ENCODE results near the gene ZNF710.

ZNF710 gene

GRCh38 chr15:90115783-90116182 lies 114.7 kb downstream of the ZNF710 start:
- TF ChIP-seq REST (IDR thresholded peaks at IDR 0.05; ENCODE audit: low read depth) (no peak), FOXM1 (IDR thresholded peaks at IDR 0.05; ENCODE audit: borderline replicate concordance, low read depth) (no peak), TAF1 (IDR thresholded peaks at IDR 0.05; ENCODE audit: low read depth) (no peak), EP300 (IDR thresholded peaks at IDR 0.05; ENCODE audit: borderline replicate concordance) (no peak), TCF12 (IDR thresholded peaks at IDR 0.05; ENCODE audit: low read depth) (no peak), NFIC (IDR thresholded peaks at IDR 0.05) (no peak), EGR1 (IDR thresholded peaks at IDR 0.05) (no peak), USF1 (IDR thresholded peaks at IDR 0.05) (no peak), RAD21 (IDR thresholded peaks at IDR 0.05; ENCODE audit: low read depth) (no peak)

GRCh38 chr15:90119367-90119766 lies 118.2 kb downstream of the ZNF710 start:
- TF ChIP-seq TEAD4 (IDR thresholded peaks at IDR 0.05) (no peak), CREB1 (IDR thresholded peaks at IDR 0.05; ENCODE audit: low read depth) (no peak), EP300 (IDR thresholded peaks at IDR 0.05; ENCODE audit: borderline replicate concordance) (no peak), TAF1 (IDR thresholded peaks at IDR 0.05; ENCODE audit: low read depth) (no peak), NFIC (IDR thresholded peaks at IDR 0.05) (no peak), ZBTB7A (IDR thresholded peaks at IDR 0.05; ENCODE audit: low read depth) (no peak), CEBPB (IDR thresholded peaks at IDR 0.05) (no peak), RAD21 (IDR thresholded peaks at IDR 0.05; ENCODE audit: low read depth) (no peak), FOXM1 (IDR thresholded peaks at IDR 0.05; ENCODE audit: borderline replicate concordance, low read depth) (no peak), TCF12 (IDR thresholded peaks at IDR 0.05; ENCODE audit: low read depth) (no peak), USF1 (IDR thresholded peaks at IDR 0.05) (no peak), YY1 (IDR thresholded peaks at IDR 0.05; ENCODE audit: low read depth) (no peak), EGR1 (IDR thresholded peaks at IDR 0.05) (no peak), MAX (IDR thresholded peaks at IDR 0.05) (no peak), REST (IDR thresholded peaks at IDR 0.05; ENCODE audit: low read depth) (no peak)

GRCh38 chr15:90121086-90121485 lies 120.0 kb downstream of the ZNF710 start:
- no peak for TF ChIP-seq NFIC (IDR thresholded peaks at IDR 0.05)
- no peak for TF ChIP-seq YY1 (IDR thresholded peaks at IDR 0.05; ENCODE audit: low read depth)
- no peak for TF ChIP-seq REST (IDR thresholded peaks at IDR 0.05; ENCODE audit: low read depth)
- TF ChIP-seq USF1 (IDR thresholded peaks at IDR 0.05): no peak
- no peak for TF ChIP-seq CEBPB (IDR thresholded peaks at IDR 0.05)
- TF ChIP-seq TCF12 (IDR thresholded peaks at IDR 0.05; ENCODE audit: low read depth): no peak
- no peak for TF ChIP-seq CREB1 (IDR thresholded peaks at IDR 0.05; ENCODE audit: low read depth)
- TF ChIP-seq ZBTB7A (IDR thresholded peaks at IDR 0.05; ENCODE audit: low read depth): no peak
- TF ChIP-seq TAF1 (IDR thresholded peaks at IDR 0.05; ENCODE audit: low read depth): no peak
- no peak for TF ChIP-seq TEAD4 (IDR thresholded peaks at IDR 0.05)
- no peak for TF ChIP-seq EGR1 (IDR thresholded peaks at IDR 0.05)
- TF ChIP-seq FOXM1 (IDR thresholded peaks at IDR 0.05; ENCODE audit: borderline replicate concordance, low read depth): no peak
- TF ChIP-seq MAX (IDR thresholded peaks at IDR 0.05): no peak
- TF ChIP-seq RAD21 (IDR thresholded peaks at IDR 0.05; ENCODE audit: low read depth): no peak
- TF ChIP-seq EP300 (IDR thresholded peaks at IDR 0.05; ENCODE audit: borderline replicate concordance): no peak

- TF ChIP-seq ZBTB7A (IDR thresholded peaks at IDR 0.05; ENCODE audit: low read depth): no peak
Observed at GRCh38 chr15:90124507-90124906, 123.4 kb downstream of the ZNF710 start.
